Thyroid gland (tissue), 4 donors: ENCODE measurements around the gene ZNF621. TPM values are rescaled to one million over a fixed set of nuclear protein-coding genes. Genes with fewer than 3 reads are reported as not detected.

Source experiments
- DNase-seq, 2 donors: peaks; one replicate each; pipeline ENCODE4 v3.0.0-alpha.2; 2019
- H3K27ac ChIP-seq, 3 donors: fragments of 200-600 bp; sonication (generic); 1 replicate in 2 of 3; 2 replicates in 1 of 3; pipeline ENCODE4 v1.5.1; 2016 to 2019; ENCODE audit warnings: mild to moderate bottlenecking in 1 of 3, moderate library complexity in 1 of 3
- H3K27me3 ChIP-seq: fragments of 200-600 bp; sonication (generic); one replicate; pipeline ENCODE4 v1.5.1; 2019
- H3K36me3 ChIP-seq, 2 donors: fragments of 200-600 bp; sonication (generic); one replicate each; pipeline ENCODE4 v1.5.1; 2016 to 2019
- H3K4me1 ChIP-seq, 2 donors: fragments of 200-600 bp; sonication (generic); one replicate each; pipeline ENCODE4 v1.5.1; 2017 to 2019
- H3K4me3 ChIP-seq, 3 donors: fragments of 200-600 bp; sonication (generic); replicated peaks in 1 of 3; 1 replicate in 2 of 3; 2 replicates in 1 of 3; pipeline ENCODE4 v1.5.1; 2016; ENCODE audit warnings: mild to moderate bottlenecking in 1 of 3
- H3K9me3 ChIP-seq: fragments of 200-600 bp; sonication (generic); one replicate; pipeline ENCODE4 v1.5.1; 2017
- POLR2A ChIP-seq, 2 donors: fragments of 450-650 bp; IDR thresholded peaks; one replicate each; pipeline ENCODE4 v1.6.1; 2017; ENCODE audit warnings: antibody characterized with exemption in 2 of 2, mild to moderate bottlenecking in 2 of 2, moderate library complexity in 1 of 2
- WGBS, 2 donors: methylation state at CpG; one replicate each; pipeline ENCODE4 v1.1.5; 2017; 5-methylcytosine and 5-hydroxymethylcytosine counted together
- intact Hi-C: fragments of 100-400 bp; cut with DNase I; formaldehyde crosslinking; loops from one replicate; pipeline ENCODE4 v1.15.1; 2023
- total RNA-seq, 4 donors: library from RNA; depleted of rRNA; stranded (reverse); fragments of >200 nt; gene quantifications; one replicate each; pipeline ENCODE4 v1.2.3, GENCODE V29; 2016
- TF ChIP-seq, protein P1 (sequence below), 6 experiments: fragments of 200-600 bp in 3 of 6; fragments of 450-650 bp in 3 of 6; sonication (generic) in 3 of 6; IDR thresholded peaks; one replicate each; pipeline ENCODE4 v1.5.1; 2016 to 2019; ENCODE audit warnings: antibody characterized with exemption in 6 of 6, mild to moderate bottlenecking in 2 of 6, inconsistent platforms in 1 of 6, moderate library complexity in 1 of 6

ZNF621 gene
- total RNA-seq, 4 donors from 2014 or later = 15.8 to 28.1 (median 23.4) TPM

DNA sequence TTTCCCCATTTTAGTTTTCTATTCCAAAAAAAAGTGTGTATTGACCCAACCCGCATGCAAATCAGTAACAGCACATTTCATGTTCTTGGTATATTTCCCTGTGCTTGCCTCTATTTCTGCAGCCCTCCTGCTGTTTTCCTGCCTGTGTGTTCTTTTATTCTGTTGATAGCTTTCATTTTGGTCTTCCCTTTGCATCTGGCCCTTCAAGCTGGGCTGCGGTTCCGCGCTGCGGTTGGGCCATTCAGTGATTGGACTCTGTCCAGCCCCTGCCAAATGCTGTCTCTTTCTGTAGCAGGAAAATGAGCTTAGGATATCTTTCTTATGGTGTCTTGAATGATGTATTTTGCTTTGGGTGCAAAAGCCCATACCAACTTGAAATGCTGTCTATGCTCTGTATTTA lies 49.9 kb downstream of the ZNF621 start:
- 84 to 87% methylated on average over 5 of the region's 5 CpGs for WGBS, 2 donors
- Histone ChIP-seq H3K27ac (no peak overlapping the region), H3K4me1 (no peaks in the 10 kb centered on the region), H3K27me3 (no peaks in the 10 kb centered on the region), H3K4me3 (no peak overlapping the region), H3K36me3 (no peaks in the 10 kb centered on the region), H3K9me3 (no peaks in the 10 kb centered on the region)
- TF ChIP-seq, protein P1, sequence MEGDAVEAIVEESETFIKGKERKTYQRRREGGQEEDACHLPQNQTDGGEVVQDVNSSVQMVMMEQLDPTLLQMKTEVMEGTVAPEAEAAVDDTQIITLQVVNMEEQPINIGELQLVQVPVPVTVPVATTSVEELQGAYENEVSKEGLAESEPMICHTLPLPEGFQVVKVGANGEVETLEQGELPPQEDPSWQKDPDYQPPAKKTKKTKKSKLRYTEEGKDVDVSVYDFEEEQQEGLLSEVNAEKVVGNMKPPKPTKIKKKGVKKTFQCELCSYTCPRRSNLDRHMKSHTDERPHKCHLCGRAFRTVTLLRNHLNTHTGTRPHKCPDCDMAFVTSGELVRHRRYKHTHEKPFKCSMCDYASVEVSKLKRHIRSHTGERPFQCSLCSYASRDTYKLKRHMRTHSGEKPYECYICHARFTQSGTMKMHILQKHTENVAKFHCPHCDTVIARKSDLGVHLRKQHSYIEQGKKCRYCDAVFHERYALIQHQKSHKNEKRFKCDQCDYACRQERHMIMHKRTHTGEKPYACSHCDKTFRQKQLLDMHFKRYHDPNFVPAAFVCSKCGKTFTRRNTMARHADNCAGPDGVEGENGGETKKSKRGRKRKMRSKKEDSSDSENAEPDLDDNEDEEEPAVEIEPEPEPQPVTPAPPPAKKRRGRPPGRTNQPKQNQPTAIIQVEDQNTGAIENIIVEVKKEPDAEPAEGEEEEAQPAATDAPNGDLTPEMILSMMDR (IDR thresholded peaks at IDR 0.05) = no peak
- no peak for TF ChIP-seq POLR2A (IDR thresholded peaks at IDR 0.05)
- no peak for DNase-seq
- intact Hi-C loops = no loop called here

GRCh38 chr3:40576396-40576795 lies 51.6 kb downstream of the ZNF621 start:
- H3K4me1 ChIP-seq = no peaks in the 10 kb centered on the region
- H3K27ac ChIP-seq = no peak overlapping the region
- no peak overlapping the region for H3K4me3 ChIP-seq
- H3K36me3 ChIP-seq = no peaks in the 10 kb centered on the region
- DNase-seq = no peak
- intact Hi-C loops = no loop called here
- 83 to 86% methylated on average over 4 of the region's 4 CpGs for WGBS, 2 donors
- no peaks in the 10 kb centered on the region for H3K27me3 ChIP-seq
- TF ChIP-seq POLR2A (IDR thresholded peaks at IDR 0.05) = no peak
- TF ChIP-seq, protein P1 (IDR thresholded peaks at IDR 0.05) = no peak
- no peaks in the 10 kb centered on the region for H3K9me3 ChIP-seq

GRCh38 chr3:40580494-40581091 lies 55.8 kb downstream of the ZNF621 start:
- intact Hi-C loops = loop anchor here (5.0 to 10.0 kb wide), 3 partner anchors 394 to 1302 kb away; no protein-coding TSS in a partner anchor
- WGBS, 2 donors = 0% methylated on average over 2 of the region's 2 CpGs
- peak; percentile 71 to 72 for DNase-seq

GRCh38 chr3:40581166-40581565 lies 56.4 kb downstream of the ZNF621 start:
- no peak for TF ChIP-seq POLR2A (IDR thresholded peaks at IDR 0.05)
- TF ChIP-seq, protein P1 (IDR thresholded peaks at IDR 0.05) = no peak
- Histone ChIP-seq H3K4me1 (peaks cover 23 to 27% of the 10 kb centered on the region in 2 donors), H3K4me3 (no peak overlapping the region), H3K36me3 (no peaks in the 10 kb centered on the region), H3K27me3 (no peaks in the 10 kb centered on the region), H3K27ac (no peak overlapping the region), H3K9me3 (no peaks in the 10 kb centered on the region)
- intact Hi-C loops = loop anchor here (5.0 to 10.0 kb wide), 3 partner anchors 394 to 1301 kb away; no protein-coding TSS in a partner anchor
- WGBS, 2 donors = 89 to 100% methylated on average over 1 of the region's 1 CpG
- no peak for DNase-seq

More at GRCh38 chr3:40580494-40581091, 55.8 kb downstream of the ZNF621 start:
- H3K36me3 ChIP-seq = no peaks in the 10 kb centered on the region
- no peak overlapping the region for H3K4me3 ChIP-seq
- no peak overlapping the region for H3K27ac ChIP-seq
- no peaks in the 10 kb centered on the region for H3K27me3 ChIP-seq
- no peaks in the 10 kb centered on the region for H3K9me3 ChIP-seq
- H3K4me1 ChIP-seq = peaks cover 23 to 24% of the 10 kb centered on the region in 2 donors
- no peak for TF ChIP-seq POLR2A (IDR thresholded peaks at IDR 0.05)
- TF ChIP-seq, protein P1 (IDR thresholded peaks at IDR 0.05) = peak; percentile 84 to 95 (median 92)

DNA sequence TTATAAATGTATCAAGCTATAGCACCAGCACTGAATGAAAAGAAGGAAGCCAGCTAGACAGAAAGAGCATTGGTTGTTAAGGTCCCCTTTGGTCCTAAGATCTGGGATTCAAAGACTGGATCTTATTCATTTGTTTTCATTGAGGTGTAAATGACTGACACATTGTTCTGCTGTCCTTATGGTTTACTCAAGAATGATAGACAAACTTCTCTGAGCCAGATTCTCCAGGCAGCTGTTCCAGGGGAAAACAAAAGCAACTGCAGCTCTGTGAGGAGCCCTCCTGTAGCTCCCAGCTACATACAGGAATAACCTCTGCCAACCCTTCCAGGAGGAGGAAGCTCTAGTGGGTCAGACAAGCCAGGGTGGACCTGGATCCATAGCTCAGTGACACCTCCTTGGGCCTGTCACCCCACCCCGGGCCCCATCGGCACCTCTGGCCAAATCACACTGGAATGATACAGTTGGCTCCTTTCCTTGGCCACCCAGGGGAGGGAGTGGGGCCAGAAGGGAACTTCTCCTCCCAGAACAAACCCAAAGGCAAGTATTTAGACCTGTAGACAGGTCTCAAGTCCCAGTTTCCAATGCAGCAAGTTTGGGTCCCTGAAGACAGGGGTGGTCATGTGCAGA lies 57.8 kb downstream of the ZNF621 start:
- Histone ChIP-seq H3K36me3 (no peaks in the 10 kb centered on the region), H3K9me3 (no peaks in the 10 kb centered on the region), H3K4me1 (peaks cover 23 to 27% of the 10 kb centered on the region in 2 donors), H3K27me3 (no peaks in the 10 kb centered on the region), H3K27ac (no peak overlapping the region), H3K4me3 (no peak overlapping the region)
- peak in 1 of 2 donors; percentile 3 for DNase-seq
- 37 to 55% methylated on average over 2 of the region's 2 CpGs for WGBS, 2 donors
- TF ChIP-seq, protein P1 (IDR thresholded peaks at IDR 0.05) = no peak
- no peak for TF ChIP-seq POLR2A (IDR thresholded peaks at IDR 0.05)
- intact Hi-C loops = loop anchor here (5.0 to 10.0 kb wide), 3 partner anchors 392 to 1300 kb away; no protein-coding TSS in a partner anchor
